ENCODE measurements around the gene WWOX. TPM values are rescaled to one million over a fixed set of nuclear protein-coding genes. Genes with fewer than 3 reads are reported as not detected.

WWOX gene
- total RNA-seq, 1 donor from 2014 or later = 7.3 TPM

DNA sequence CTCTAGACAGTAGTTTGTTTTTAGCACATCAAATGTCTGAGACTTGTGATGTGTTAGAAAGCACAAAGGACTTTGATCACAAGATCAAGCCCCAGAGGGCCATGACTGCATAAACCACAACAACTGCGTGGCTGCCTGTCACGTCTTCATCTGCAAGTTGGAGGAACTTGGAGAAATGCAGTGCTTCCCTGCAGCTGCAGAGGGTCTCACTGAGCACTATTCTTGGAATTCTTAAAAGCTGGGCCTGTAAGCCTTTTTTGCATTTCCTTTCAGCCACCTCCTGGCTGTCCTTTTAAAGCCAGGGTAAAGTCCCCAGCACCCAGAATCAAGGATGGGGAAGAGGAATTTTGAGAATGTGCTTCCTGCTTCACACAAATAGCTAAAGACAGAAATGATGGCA, 1069.8 kb downstream of the WWOX start:
- Mint-ChIP-seq H3K9me3 (ENCODE audit: unreplicated experiment) (peaks cover 8% of the 10 kb centered on the region), H3K27ac (ENCODE audit: unreplicated experiment) (peak overlapping the region; percentile 24), H3K27me3 (ENCODE audit: low read depth, unreplicated experiment) (no peaks in the 10 kb centered on the region), H3K4me3 (ENCODE audit: unreplicated experiment) (no peak overlapping the region), H3K36me3 (ENCODE audit: low read depth, unreplicated experiment) (no peaks in the 10 kb centered on the region), H3K4me1 (ENCODE audit: low read depth, unreplicated experiment) (peaks cover 13% of the 10 kb centered on the region)
- no peaks in the 10 kb centered on the region for H3K36me3 ChIP-seq (ENCODE audit: insufficient read depth, low read length)
- no peaks in the 10 kb centered on the region for H3K9me3 ChIP-seq (ENCODE audit: insufficient read depth, low read depth, low read length)
- H3K4me3 ChIP-seq (ENCODE audit: insufficient read depth, low read depth, low read length) = no peak overlapping the region
- H3K27me3 ChIP-seq (ENCODE audit: insufficient read depth, low read length) = no peaks in the 10 kb centered on the region
- FAIRE-seq (no peak), DNase-seq (ENCODE audit: low read depth) (no peak)
- H3K9ac ChIP-seq (ENCODE audit: low read length) = no peak overlapping the region
- no peak overlapping the region for H3K27ac ChIP-seq (ENCODE audit: low read depth, low read length)
- no peaks in the 10 kb centered on the region for H3K4me1 ChIP-seq (ENCODE audit: insufficient read depth, low read length)
- TF ChIP-seq, protein P1, sequence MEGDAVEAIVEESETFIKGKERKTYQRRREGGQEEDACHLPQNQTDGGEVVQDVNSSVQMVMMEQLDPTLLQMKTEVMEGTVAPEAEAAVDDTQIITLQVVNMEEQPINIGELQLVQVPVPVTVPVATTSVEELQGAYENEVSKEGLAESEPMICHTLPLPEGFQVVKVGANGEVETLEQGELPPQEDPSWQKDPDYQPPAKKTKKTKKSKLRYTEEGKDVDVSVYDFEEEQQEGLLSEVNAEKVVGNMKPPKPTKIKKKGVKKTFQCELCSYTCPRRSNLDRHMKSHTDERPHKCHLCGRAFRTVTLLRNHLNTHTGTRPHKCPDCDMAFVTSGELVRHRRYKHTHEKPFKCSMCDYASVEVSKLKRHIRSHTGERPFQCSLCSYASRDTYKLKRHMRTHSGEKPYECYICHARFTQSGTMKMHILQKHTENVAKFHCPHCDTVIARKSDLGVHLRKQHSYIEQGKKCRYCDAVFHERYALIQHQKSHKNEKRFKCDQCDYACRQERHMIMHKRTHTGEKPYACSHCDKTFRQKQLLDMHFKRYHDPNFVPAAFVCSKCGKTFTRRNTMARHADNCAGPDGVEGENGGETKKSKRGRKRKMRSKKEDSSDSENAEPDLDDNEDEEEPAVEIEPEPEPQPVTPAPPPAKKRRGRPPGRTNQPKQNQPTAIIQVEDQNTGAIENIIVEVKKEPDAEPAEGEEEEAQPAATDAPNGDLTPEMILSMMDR (IDR thresholded peaks at IDR 0.05; ENCODE audit: insufficient read depth, low read depth, low read length) = no peak
- TF ChIP-seq EZH2 (IDR thresholded peaks at IDR 0.05; ENCODE audit: insufficient read depth, low read length) = no peak
- no peaks in the 10 kb centered on the region for H3K79me2 ChIP-seq (ENCODE audit: insufficient read depth, low read length)
- no peak overlapping the region for H2AFZ ChIP-seq (ENCODE audit: low read depth, low read length)
- no peaks in the 10 kb centered on the region for H4K20me1 ChIP-seq (ENCODE audit: insufficient read depth, low read length)
- H3K4me2 ChIP-seq (ENCODE audit: low read length) = no peak overlapping the region

DNA sequence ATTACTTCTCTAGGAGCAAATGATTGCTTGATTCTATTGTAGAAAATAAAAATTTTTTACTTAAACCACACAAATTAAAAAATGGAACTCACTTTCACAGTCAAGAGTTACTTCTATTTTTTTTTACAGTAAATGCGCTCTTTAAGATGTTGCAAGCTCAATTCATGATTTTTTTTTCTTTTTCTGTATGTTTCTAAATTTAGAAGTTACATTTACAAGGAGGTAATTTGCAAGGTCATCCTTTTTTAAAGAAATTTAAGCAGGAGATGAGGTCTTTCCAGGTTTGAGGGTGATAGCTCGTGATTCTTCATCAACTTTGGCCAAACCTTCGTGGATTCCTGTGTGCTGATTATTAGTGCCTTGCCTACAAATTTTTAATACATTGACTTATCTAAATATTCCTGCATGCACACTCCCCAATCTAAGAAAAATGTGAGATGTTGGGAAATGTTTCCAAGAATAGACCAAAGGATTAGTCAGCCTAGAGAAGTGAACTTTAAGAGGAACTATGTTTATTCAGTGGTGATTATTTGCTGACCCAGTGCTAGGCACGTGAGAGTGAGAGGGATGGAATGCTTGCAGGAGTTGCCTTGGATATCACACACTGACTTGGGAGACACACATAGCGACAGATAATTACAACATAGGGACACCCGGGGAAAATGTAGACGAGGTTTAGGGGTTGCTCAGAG, 1071.2 kb downstream of the WWOX start:
- Histone ChIP-seq H4K20me1 (ENCODE audit: insufficient read depth, low read length) (no peaks in the 10 kb centered on the region), H3K4me3 (ENCODE audit: insufficient read depth, low read depth, low read length) (no peak overlapping the region), H3K4me2 (ENCODE audit: low read length) (peak overlapping the region; percentile 22), H3K4me1 (ENCODE audit: insufficient read depth, low read length) (no peaks in the 10 kb centered on the region), H3K27me3 (ENCODE audit: insufficient read depth, low read length) (no peaks in the 10 kb centered on the region), H2AFZ (ENCODE audit: low read depth, low read length) (no peak overlapping the region), H3K9me3 (ENCODE audit: insufficient read depth, low read depth, low read length) (no peaks in the 10 kb centered on the region), H3K36me3 (ENCODE audit: insufficient read depth, low read length) (no peaks in the 10 kb centered on the region), H3K27ac (ENCODE audit: low read depth, low read length) (no peak overlapping the region), H3K9ac (ENCODE audit: low read length) (no peak overlapping the region), H3K79me2 (ENCODE audit: insufficient read depth, low read length) (no peaks in the 10 kb centered on the region)
- Mint-ChIP-seq H3K9me3 (ENCODE audit: unreplicated experiment) (peaks cover 8% of the 10 kb centered on the region), H3K27me3 (ENCODE audit: low read depth, unreplicated experiment) (no peaks in the 10 kb centered on the region), H3K36me3 (ENCODE audit: low read depth, unreplicated experiment) (no peaks in the 10 kb centered on the region), H3K4me1 (ENCODE audit: low read depth, unreplicated experiment) (peaks cover 16% of the 10 kb centered on the region), H3K4me3 (ENCODE audit: unreplicated experiment) (no peak overlapping the region), H3K27ac (ENCODE audit: unreplicated experiment) (no peak overlapping the region)
- FAIRE-seq (peak; percentile 64), DNase-seq (ENCODE audit: low read depth) (peak; percentile 7)
- no peak for TF ChIP-seq EZH2 (IDR thresholded peaks at IDR 0.05; ENCODE audit: insufficient read depth, low read length)
- TF ChIP-seq, protein P1 (IDR thresholded peaks at IDR 0.05; ENCODE audit: insufficient read depth, low read depth, low read length) = no peak

DNA sequence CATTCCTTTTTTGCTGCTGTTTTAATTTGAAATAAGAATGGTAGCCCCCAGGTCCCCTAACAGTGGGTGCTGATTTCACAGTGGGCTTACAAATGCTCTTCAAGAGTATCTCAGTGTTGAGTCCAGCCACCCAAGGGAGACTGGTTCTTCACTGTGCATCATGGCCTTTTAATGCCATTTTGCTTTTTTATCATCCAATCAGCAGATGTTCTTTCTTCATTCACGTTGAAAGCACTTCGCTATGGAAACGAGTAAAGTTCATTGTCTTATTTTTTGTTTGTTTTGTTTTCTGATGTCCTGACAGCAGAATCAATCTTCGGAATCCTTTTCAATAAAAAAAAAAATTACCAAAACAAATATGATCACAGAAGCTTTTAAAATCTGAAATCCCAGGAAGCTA, 1072.0 kb downstream of the WWOX start:
- Histone ChIP-seq H3K27me3 (ENCODE audit: insufficient read depth, low read length) (no peaks in the 10 kb centered on the region), H4K20me1 (ENCODE audit: insufficient read depth, low read length) (no peaks in the 10 kb centered on the region), H3K4me2 (ENCODE audit: low read length) (no peak overlapping the region), H3K9ac (ENCODE audit: low read length) (no peak overlapping the region), H3K4me3 (ENCODE audit: insufficient read depth, low read depth, low read length) (no peak overlapping the region), H3K4me1 (ENCODE audit: insufficient read depth, low read length) (no peaks in the 10 kb centered on the region), H2AFZ (ENCODE audit: low read depth, low read length) (no peak overlapping the region), H3K9me3 (ENCODE audit: insufficient read depth, low read depth, low read length) (no peaks in the 10 kb centered on the region), H3K79me2 (ENCODE audit: insufficient read depth, low read length) (no peaks in the 10 kb centered on the region), H3K27ac (ENCODE audit: low read depth, low read length) (no peak overlapping the region), H3K36me3 (ENCODE audit: insufficient read depth, low read length) (no peaks in the 10 kb centered on the region)
- Mint-ChIP-seq H3K9me3 (ENCODE audit: unreplicated experiment) (peaks cover 6% of the 10 kb centered on the region), H3K36me3 (ENCODE audit: low read depth, unreplicated experiment) (no peaks in the 10 kb centered on the region), H3K27me3 (ENCODE audit: low read depth, unreplicated experiment) (no peaks in the 10 kb centered on the region), H3K4me1 (ENCODE audit: low read depth, unreplicated experiment) (peaks cover 14% of the 10 kb centered on the region), H3K27ac (ENCODE audit: unreplicated experiment) (no peak overlapping the region), H3K4me3 (ENCODE audit: unreplicated experiment) (no peak overlapping the region)
- FAIRE-seq = no peak
- TF ChIP-seq, protein P1 (IDR thresholded peaks at IDR 0.05; ENCODE audit: insufficient read depth, low read depth, low read length) = no peak
- TF ChIP-seq EZH2 (IDR thresholded peaks at IDR 0.05; ENCODE audit: insufficient read depth, low read length) = no peak
- DNase-seq (ENCODE audit: low read depth) = no peak
